Midbrain (tissue), 1 donor: ENCODE data around the gene IL17C.

Source experiments
- DNase-seq: peaks from one replicate; lab custom pipeline; 2025; lab: John Stamatoyannopoulos, UW

Gene IL17C

DNA sequence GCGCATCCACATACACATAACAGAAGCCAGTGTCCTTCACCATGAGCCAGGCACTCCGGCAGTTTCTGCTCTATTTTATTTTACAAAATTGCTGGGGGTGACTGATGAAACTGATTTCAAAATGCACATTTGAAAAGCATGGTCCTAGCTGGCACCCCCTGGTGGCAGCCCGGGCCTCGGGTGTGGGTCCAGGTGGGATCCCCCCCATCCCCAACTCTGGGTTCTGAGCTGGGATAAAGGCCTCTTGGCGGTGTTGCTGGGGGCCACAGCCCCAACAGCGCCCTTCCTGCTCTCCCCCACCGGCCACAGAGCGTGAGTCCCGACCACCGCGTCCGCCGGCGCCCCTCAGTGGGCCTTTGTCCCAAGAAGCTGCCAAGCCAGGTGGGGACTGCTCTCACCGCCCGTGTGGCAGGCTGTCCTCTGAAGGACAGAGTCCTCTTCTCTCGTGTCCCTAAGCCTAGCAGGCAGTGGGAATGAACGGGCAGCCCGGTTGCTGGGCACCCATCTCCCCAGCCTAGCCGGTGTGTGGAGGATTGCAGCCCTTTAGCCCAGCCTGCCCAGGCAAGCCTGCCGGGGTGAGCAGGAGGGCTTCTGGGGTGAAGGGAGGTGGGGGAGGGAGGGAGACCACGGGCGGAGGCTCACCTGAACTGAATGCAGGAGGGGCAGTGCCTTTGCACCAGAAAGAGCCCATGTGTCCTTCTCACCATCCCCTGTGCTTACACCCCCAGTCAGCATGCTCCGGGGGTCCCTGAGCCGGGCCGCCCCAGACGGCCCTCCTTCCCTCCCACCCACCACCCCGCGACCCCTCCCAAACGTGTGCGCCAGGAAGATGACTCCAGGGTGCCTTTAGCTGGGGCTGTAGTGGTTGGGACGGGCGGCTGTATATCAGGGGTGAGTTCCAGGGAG lies 47.0 kb downstream of the IL17C start:
- DNase-seq, result no peak

DNA sequence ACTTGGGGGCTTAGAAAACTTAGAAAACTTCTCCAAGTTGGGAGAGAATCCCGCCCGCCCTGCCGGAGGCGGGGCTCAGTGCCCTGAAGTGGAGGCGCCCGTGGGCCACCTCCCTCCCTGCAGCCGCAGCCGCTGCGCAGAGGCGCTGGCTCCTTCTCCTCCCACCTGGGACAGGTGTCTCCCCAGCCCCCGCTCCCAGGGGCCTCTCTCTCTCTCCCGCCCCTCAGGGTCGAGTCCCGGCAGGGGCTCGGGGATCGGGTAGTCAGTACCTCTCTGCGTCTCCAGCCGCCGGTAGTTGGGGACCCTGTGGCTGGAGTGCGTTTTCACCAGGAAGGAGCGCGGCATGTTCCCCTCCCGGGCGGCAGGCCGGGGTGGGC lies 47.7 kb downstream of the IL17C start:
- DNase-seq, result no peak

- no peak for DNase-seq
Observed at GRCh38 chr16:88686439-88687253, 48.3 kb downstream of the IL17C start, which contains the start of gene SNAI3. Gene SNAI3, minus strand, starts transcription at chr16:88686507. Its CDS starts 101 bp downstream, at chr16:88686406.

- no peak for DNase-seq
Observed at GRCh38 chr16:88687254-88687576, 48.8 kb downstream of the IL17C start.

DNA sequence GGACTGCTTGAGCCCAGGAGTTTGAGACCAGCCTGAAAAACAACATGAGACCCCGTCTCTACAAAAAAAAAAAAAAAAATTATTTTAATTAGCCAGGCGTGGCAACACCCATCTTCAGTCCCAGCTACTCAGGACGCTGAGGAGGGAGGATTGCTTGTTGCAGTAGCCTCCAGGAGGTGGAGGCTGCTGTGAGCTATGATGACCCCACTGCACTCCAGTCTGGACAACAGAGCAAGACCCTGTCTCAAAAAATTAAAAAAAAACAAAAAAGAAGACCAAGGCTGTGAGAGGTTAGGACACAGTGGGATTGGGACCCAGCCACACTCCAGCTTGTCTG lies 49.3 kb downstream of the IL17C start:
- DNase-seq, result no peak

DNA sequence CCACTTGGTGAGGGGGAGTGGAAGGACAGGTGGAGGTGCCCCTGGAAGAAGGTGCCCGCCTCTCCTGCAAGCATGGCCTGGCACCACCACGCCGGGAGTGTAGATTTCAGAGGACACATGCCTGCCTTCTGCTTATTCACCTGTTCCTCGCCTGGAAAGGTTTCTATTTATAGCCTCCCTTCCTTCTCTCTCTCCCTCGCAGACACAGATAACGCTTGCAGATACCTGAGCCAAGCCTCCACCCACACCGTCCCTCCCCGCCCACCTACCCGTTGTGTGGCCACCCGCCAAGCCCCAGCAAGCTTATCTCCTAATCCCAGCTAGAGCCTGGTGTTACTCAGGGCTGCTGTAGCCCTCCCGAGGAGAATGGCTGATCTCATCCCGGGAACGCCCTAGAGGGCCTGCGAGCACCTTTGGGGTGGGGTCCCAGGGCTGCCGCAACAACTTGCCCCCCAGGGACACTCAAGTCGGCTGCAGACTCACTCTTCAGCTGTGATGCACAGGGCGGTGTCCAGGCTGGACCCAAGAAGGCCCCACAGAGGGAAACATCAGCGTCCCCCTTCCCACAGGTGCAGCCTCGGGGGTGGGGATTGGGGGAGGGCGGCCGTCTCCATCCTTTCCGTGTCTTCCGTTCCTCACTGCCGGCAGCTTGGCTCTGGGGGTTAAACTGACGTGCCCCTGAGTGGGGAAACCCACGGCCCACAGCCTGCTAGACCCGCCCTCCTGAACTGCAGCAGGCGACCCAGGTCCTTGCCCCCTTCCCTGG lies 49.8 kb downstream of the IL17C start:
- DNase-seq, result no peak
